Neural progenitor cell (in vitro differentiated cells): ENCODE data around the gene MIA2.

Experiments
- CTCF ChIP-seq: fragments of 200-600 bp; sonication (generic); IDR thresholded peaks from 2 replicates; pipeline ENCODE4 v1.5.1; 2017; ENCODE audit warnings: antibody characterized with exemption, mild to moderate bottlenecking
- EZH2 ChIP-seq: fragments of 200-600 bp; sonication (generic); IDR thresholded peaks from 2 replicates; pipeline ENCODE4 v1.6.1; 2017; ENCODE audit warnings: antibody characterized with exemption, mild to moderate bottlenecking, moderate library complexity

GRCh38 chr14:39416072-39416471 is 182.4 kb downstream of the MIA2 start:
- TF ChIP-seq CTCF: no peak
- TF ChIP-seq EZH2: no peak
